HL-60 (cell line): Measurements from ENCODE around the gene GMDS.
"Not testable (repeated sequence)": the region's sequence is repeated elsewhere in the genome, so short reads cannot be mapped to it uniquely, and the experiment has no call there.

Experiments
- DNase-seq, 2 experiments: peaks; one replicate each; pipeline ENCODE4 v3.0.0-alpha.2; 2010 to 2020; ENCODE audit warnings: low read depth in 1 of 2, low spot score in 1 of 2
- H3K27ac ChIP-seq: fragments of 250-450 bp; sonication (Bioruptor Pico); replicated peaks from 2 replicates; pipeline ENCODE4 v1.5.1; 2020; ENCODE audit warnings: mild to moderate bottlenecking, moderate library complexity
- H3K27me3 ChIP-seq: fragments of 250-450 bp; sonication (Bioruptor Pico); 2 replicates; pipeline ENCODE4 v1.5.1; 2021; ENCODE audit warnings: mild to moderate bottlenecking, moderate library complexity; ENCODE audit not compliant: insufficient read depth, poor library complexity, severe bottlenecking
- H3K4me3 ChIP-seq: replicated peaks from 2 replicates; pipeline ENCODE4 v1.5.1; 2011; ENCODE audit warnings: mild to moderate bottlenecking, control low read depth, low read length; ENCODE audit not compliant: insufficient read depth
- GABPA ChIP-seq: IDR thresholded peaks from 2 replicates; pipeline ENCODE4 v1.6.1; 2012; ENCODE audit warnings: low read depth
- POLR2AphosphoS5 ChIP-seq: IDR thresholded peaks from 2 replicates; pipeline ENCODE4 v1.6.1; 2012; ENCODE audit warnings: low read depth
- SPI1 ChIP-seq: IDR thresholded peaks from 2 replicates; pipeline ENCODE4 v1.6.1; 2012; ENCODE audit warnings: low read depth, mild to moderate bottlenecking, borderline replicate concordance
- TF ChIP-seq, protein P1 (sequence below): IDR thresholded peaks from 2 replicates; pipeline ENCODE4 v1.6.1; 2012; ENCODE audit warnings: low read depth; ENCODE audit not compliant: insufficient replicate concordance
- TF ChIP-seq, protein P2 (sequence below): IDR thresholded peaks from one replicate; pipeline ENCODE4 v1.5.1; 2011; ENCODE audit warnings: low read length, control low read depth, inconsistent platforms; ENCODE audit not compliant: insufficient read depth

GMDS gene

DNA sequence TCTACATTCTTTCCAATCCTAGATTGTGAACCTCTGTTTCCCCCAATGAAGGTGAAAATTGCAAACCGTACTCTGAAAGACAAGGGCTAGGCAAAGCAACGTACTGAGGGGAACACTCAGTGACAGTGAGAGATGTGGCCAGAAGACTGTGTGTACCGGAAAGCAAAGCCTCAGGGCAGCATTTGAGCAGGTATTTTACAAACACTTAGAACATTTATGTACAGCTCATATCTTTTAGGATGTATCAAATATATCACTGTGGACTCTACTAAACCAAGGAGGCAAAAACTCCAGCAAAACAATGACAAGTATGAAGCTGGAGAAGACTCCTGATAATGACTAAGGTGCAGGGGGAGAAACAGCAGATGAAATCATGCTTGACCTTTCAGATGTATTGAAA lies 398.8 kb downstream of the GMDS start:
- Histone ChIP-seq H3K4me3 (no peak overlapping the region), H3K27me3 (no peaks in the 10 kb centered on the region), H3K27ac (no peak overlapping the region)
- TF ChIP-seq, protein P1, sequence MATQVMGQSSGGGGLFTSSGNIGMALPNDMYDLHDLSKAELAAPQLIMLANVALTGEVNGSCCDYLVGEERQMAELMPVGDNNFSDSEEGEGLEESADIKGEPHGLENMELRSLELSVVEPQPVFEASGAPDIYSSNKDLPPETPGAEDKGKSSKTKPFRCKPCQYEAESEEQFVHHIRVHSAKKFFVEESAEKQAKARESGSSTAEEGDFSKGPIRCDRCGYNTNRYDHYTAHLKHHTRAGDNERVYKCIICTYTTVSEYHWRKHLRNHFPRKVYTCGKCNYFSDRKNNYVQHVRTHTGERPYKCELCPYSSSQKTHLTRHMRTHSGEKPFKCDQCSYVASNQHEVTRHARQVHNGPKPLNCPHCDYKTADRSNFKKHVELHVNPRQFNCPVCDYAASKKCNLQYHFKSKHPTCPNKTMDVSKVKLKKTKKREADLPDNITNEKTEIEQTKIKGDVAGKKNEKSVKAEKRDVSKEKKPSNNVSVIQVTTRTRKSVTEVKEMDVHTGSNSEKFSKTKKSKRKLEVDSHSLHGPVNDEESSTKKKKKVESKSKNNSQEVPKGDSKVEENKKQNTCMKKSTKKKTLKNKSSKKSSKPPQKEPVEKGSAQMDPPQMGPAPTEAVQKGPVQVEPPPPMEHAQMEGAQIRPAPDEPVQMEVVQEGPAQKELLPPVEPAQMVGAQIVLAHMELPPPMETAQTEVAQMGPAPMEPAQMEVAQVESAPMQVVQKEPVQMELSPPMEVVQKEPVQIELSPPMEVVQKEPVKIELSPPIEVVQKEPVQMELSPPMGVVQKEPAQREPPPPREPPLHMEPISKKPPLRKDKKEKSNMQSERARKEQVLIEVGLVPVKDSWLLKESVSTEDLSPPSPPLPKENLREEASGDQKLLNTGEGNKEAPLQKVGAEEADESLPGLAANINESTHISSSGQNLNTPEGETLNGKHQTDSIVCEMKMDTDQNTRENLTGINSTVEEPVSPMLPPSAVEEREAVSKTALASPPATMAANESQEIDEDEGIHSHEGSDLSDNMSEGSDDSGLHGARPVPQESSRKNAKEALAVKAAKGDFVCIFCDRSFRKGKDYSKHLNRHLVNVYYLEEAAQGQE = no peak
- no peak for TF ChIP-seq POLR2AphosphoS5
- no peak for DNase-seq

DNA sequence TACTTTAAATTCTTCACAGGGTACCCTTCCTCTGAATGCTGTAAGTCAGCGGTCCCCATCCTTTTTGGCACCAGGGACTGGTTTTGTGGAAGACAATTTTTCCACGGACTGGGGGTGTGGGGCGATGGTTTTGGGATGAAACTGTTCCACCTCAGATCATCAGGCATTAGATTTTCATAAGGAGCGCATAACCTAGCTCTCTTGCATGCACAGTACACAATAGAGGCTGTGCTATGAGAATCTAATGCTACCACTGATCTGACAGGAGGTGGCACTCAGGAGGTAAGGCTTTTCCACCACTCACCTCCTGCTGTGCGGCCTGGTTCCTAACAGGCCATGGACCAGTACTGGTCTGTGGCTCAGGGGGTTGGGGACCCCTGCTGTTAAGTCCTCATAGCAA lies 399.9 kb downstream of the GMDS start:
- DNase-seq, H3K4me3 ChIP-seq, H3K27ac ChIP-seq, H3K27me3 ChIP-seq: not testable (repeated sequence)

DNA sequence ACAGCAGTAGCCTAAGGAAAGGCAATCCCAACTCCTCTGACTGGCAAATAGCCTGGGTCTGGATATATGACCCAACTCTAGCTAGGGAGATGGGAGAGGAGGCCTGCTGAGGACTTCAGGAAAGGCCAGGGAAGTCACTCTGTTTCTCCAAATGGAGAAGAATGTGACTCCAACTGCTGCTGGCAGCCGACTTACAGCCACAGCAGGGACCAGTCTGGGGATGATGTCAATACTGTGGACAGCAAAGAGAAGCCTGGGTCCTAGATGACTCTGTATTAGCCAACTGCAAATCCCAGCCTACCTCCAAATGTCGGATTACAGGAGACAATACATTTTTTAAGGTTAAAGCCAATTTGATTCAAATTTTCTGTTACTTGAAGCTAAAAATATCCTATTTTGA lies 403.1 kb downstream of the GMDS start:
- no peak for DNase-seq
- Histone ChIP-seq H3K27ac (no peak overlapping the region), H3K27me3 (no peaks in the 10 kb centered on the region), H3K4me3 (no peak overlapping the region)
- TF ChIP-seq SPI1 (no peak), POLR2AphosphoS5 (no peak), GABPA (no peak)
- TF ChIP-seq, protein P2, sequence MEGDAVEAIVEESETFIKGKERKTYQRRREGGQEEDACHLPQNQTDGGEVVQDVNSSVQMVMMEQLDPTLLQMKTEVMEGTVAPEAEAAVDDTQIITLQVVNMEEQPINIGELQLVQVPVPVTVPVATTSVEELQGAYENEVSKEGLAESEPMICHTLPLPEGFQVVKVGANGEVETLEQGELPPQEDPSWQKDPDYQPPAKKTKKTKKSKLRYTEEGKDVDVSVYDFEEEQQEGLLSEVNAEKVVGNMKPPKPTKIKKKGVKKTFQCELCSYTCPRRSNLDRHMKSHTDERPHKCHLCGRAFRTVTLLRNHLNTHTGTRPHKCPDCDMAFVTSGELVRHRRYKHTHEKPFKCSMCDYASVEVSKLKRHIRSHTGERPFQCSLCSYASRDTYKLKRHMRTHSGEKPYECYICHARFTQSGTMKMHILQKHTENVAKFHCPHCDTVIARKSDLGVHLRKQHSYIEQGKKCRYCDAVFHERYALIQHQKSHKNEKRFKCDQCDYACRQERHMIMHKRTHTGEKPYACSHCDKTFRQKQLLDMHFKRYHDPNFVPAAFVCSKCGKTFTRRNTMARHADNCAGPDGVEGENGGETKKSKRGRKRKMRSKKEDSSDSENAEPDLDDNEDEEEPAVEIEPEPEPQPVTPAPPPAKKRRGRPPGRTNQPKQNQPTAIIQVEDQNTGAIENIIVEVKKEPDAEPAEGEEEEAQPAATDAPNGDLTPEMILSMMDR = no peak
- TF ChIP-seq, protein P1 = no peak

DNA sequence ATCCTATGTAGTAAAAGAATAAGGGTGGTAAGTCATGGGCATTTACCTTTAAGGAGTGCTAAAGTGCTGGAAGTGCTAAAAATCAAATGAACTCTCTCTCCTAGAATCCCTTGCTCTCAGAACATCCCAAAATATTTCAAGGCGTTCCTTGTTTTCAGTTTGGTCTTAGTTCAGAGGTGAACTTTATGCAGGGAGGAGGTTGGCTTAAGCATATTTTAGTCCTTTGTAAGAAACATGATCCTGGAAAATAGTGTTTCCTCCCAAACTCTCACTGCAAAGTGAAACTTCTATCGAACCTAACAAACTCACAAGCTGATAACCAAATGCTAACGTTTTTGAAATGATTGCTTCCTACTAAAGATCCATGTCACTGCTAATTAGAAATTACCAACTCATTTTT lies 404.3 kb downstream of the GMDS start:
- Histone ChIP-seq H3K4me3 (no peak overlapping the region), H3K27ac (no peak overlapping the region), H3K27me3 (no peaks in the 10 kb centered on the region)
- TF ChIP-seq, protein P2 = no peak
- TF ChIP-seq GABPA = no peak
- no peak for TF ChIP-seq POLR2AphosphoS5
- no peak for TF ChIP-seq SPI1
- TF ChIP-seq, protein P1 = no peak
- no peak for DNase-seq
